Ishikawa (cell line): ENCODE data around the gene FURIN.

Experiments
- CEBPB ChIP-seq: IDR thresholded peaks from 2 replicates; pipeline ENCODE4 v1.6.1; 2012
- CREB1 ChIP-seq: IDR thresholded peaks from 2 replicates; pipeline ENCODE4 v1.6.1; 2012; ENCODE audit warnings: low read depth
- EGR1 ChIP-seq: IDR thresholded peaks from 2 replicates; pipeline ENCODE4 v1.6.1; 2012
- EP300 ChIP-seq: IDR thresholded peaks from 2 replicates; pipeline ENCODE4 v1.6.1; 2012; ENCODE audit warnings: borderline replicate concordance
- FOXM1 ChIP-seq: IDR thresholded peaks from 2 replicates; pipeline ENCODE4 v1.6.1; 2012; ENCODE audit warnings: low read depth, borderline replicate concordance
- NFIC ChIP-seq: IDR thresholded peaks from 2 replicates; pipeline ENCODE4 v1.6.1; 2012
- RAD21 ChIP-seq: IDR thresholded peaks from 2 replicates; pipeline ENCODE4 v1.6.1; 2012; ENCODE audit warnings: low read depth
- TAF1 ChIP-seq: IDR thresholded peaks from 2 replicates; pipeline ENCODE4 v1.6.1; 2012; ENCODE audit warnings: low read depth, mild to moderate bottlenecking
- TCF12 ChIP-seq: IDR thresholded peaks from 2 replicates; pipeline ENCODE4 v1.6.1; 2012; ENCODE audit warnings: low read depth
- TEAD4 ChIP-seq: IDR thresholded peaks from 2 replicates; pipeline ENCODE4 v1.6.1; 2012
- YY1 ChIP-seq: IDR thresholded peaks from 2 replicates; pipeline ENCODE4 v1.6.1; 2012; ENCODE audit warnings: low read depth
- ZBTB7A ChIP-seq: IDR thresholded peaks from 2 replicates; pipeline ENCODE4 v1.6.1; 2012; ENCODE audit warnings: low read depth
- TF ChIP-seq, protein P1 (sequence below): IDR thresholded peaks from 2 replicates; pipeline ENCODE4 v1.6.1; 2012
- TF ChIP-seq, protein P2 (sequence below): IDR thresholded peaks from 2 replicates; pipeline ENCODE4 v1.6.1; 2012
- TF ChIP-seq, protein P3 (sequence below): IDR thresholded peaks from 2 replicates; pipeline ENCODE4 v1.6.1; 2012; ENCODE audit warnings: low read depth, mild to moderate bottlenecking

The FURIN gene

DNA sequence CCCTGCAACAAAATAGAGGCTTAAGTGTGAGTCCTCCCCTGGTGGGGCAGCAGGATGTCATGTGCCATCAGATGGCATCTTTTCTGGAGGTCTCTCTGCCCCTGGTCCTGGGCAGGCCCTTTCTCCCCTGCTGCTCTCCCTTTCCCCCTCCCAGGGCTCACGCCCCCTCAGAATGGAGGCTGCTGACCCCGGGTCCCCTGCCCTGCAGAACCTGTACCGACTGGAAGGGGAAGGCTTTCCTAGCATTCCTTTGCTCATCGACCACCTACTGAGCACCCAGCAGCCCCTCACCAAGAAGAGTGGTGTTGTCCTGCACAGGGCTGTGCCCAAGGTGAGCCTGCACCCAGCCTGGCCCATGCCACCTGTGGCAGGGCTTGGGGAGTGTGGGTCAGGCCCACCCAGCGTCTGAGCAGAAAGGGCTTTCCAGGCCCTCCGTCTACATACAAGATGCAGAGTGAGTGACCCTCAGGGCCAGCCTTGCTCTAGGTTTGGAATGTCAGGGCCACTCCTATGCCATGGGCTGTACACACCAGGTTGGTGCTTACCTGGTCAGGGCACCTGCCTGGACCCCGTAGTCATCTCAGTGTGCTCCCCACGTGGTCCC, 23.1 kb downstream of the FURIN start:
- no peak for TF ChIP-seq CEBPB
- TF ChIP-seq, protein P1, sequence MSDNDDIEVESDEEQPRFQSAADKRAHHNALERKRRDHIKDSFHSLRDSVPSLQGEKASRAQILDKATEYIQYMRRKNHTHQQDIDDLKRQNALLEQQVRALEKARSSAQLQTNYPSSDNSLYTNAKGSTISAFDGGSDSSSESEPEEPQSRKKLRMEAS, result no peak
- TF ChIP-seq, protein P2, sequence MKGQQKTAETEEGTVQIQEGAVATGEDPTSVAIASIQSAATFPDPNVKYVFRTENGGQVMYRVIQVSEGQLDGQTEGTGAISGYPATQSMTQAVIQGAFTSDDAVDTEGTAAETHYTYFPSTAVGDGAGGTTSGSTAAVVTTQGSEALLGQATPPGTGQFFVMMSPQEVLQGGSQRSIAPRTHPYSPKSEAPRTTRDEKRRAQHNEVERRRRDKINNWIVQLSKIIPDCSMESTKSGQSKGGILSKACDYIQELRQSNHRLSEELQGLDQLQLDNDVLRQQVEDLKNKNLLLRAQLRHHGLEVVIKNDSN, result no peak

DNA sequence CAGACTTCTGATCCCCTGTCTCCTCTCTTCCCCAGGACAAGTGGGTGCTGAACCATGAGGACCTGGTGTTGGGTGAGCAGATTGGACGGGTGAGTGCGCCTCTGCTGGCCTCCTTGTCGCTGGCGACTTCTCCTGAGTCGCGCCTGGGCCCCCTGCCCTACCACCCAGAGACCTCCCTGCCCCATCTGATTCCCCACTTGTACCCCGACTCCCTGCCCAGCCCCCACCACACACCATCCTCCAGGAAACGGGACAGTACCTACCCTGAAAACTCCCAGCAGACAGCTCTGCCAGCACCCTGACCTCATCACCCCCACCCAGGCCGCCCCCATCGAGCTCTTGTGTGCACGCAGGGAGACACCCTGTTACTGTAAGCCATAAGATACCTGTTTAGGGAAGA, 23.6 kb downstream of the FURIN start:
- TF ChIP-seq ZBTB7A, result no peak
- TF ChIP-seq FOXM1, result no peak
- no peak for TF ChIP-seq EP300
- TF ChIP-seq TAF1, result no peak
- TF ChIP-seq CREB1, result no peak
- TF ChIP-seq TCF12, result no peak

DNA sequence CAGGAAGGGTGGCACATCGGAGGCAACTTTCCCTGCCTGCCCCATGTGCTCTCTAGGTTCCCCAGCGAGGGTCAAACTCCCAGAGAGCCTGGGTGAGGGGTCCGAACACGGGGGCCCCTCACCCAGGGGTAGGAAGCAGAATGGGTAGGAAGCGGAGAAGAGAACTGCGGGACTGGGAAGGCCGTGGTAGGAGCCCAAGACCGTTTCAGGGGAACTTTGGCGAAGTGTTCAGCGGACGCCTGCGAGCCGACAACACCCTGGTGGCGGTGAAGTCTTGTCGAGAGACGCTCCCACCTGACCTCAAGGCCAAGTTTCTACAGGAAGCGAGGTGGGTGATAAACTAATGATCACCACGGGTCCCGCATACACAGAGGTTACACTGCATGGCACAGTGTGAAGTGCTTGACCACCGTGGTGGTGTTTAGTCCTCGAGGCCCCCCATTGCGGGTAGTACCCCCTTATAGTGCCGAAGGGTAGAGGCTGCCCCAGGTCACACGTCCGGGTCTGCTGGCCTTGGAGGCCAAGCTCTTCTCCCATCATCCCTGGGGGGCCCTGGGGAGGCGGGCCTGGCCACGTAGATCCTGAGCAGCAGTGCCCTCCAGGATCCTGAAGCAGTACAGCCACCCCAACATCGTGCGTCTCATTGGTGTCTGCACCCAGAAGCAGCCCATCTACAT, 24.2 kb downstream of the FURIN start:
- TF ChIP-seq, protein P1, result no peak
- TF ChIP-seq TEAD4 (no peak), RAD21 (no peak), ZBTB7A (no peak), TCF12 (no peak), CREB1 (no peak), TAF1 (no peak), EP300 (no peak), YY1 (no peak), NFIC (no peak), EGR1 (no peak), CEBPB (no peak)
- TF ChIP-seq, protein P3, sequence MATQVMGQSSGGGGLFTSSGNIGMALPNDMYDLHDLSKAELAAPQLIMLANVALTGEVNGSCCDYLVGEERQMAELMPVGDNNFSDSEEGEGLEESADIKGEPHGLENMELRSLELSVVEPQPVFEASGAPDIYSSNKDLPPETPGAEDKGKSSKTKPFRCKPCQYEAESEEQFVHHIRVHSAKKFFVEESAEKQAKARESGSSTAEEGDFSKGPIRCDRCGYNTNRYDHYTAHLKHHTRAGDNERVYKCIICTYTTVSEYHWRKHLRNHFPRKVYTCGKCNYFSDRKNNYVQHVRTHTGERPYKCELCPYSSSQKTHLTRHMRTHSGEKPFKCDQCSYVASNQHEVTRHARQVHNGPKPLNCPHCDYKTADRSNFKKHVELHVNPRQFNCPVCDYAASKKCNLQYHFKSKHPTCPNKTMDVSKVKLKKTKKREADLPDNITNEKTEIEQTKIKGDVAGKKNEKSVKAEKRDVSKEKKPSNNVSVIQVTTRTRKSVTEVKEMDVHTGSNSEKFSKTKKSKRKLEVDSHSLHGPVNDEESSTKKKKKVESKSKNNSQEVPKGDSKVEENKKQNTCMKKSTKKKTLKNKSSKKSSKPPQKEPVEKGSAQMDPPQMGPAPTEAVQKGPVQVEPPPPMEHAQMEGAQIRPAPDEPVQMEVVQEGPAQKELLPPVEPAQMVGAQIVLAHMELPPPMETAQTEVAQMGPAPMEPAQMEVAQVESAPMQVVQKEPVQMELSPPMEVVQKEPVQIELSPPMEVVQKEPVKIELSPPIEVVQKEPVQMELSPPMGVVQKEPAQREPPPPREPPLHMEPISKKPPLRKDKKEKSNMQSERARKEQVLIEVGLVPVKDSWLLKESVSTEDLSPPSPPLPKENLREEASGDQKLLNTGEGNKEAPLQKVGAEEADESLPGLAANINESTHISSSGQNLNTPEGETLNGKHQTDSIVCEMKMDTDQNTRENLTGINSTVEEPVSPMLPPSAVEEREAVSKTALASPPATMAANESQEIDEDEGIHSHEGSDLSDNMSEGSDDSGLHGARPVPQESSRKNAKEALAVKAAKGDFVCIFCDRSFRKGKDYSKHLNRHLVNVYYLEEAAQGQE, result no peak
- TF ChIP-seq, protein P2, result no peak

DNA sequence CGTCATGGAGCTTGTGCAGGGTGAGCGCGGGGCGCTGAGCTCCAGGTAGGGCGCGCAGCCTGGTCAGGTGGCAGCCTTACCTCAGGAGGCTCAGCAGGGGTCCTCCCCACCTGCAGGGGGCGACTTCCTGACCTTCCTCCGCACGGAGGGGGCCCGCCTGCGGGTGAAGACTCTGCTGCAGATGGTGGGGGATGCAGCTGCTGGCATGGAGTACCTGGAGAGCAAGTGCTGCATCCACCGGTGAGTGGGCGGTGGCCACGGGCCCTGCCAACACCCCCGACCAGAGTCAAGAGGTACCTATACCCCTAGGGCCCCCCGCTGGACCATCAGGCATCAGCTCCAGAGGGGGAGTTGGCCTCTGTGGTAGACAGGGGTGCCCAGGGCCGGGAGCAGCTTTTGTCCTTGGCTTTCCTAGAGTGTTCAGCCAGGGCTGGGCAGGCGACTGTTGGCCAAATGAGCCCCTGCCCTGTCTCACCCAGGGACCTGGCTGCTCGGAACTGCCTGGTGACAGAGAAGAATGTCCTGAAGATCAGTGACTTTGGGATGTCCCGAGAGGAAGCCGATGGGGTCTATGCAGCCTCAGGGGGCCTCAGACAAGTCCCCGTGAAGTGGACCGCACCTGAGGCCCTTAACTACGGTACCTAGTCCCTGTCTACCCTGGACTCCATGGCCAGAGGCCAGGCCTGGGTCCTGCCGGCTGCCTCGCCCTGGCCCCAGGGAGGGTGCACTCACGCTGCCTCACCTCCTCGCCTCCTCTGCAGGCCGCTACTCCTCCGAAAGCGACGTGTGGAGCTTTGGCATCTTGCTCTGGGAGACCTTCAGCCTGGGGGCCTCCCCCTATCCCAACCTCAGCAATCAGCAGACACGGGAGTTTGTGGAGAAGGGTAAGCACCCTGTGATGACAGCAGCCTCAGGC, 25.0 kb downstream of the FURIN start:
- no peak for TF ChIP-seq NFIC
- TF ChIP-seq CEBPB, result no peak
- TF ChIP-seq TAF1, result no peak
- no peak for TF ChIP-seq TEAD4
- no peak for TF ChIP-seq FOXM1
- no peak for TF ChIP-seq RAD21

DNA sequence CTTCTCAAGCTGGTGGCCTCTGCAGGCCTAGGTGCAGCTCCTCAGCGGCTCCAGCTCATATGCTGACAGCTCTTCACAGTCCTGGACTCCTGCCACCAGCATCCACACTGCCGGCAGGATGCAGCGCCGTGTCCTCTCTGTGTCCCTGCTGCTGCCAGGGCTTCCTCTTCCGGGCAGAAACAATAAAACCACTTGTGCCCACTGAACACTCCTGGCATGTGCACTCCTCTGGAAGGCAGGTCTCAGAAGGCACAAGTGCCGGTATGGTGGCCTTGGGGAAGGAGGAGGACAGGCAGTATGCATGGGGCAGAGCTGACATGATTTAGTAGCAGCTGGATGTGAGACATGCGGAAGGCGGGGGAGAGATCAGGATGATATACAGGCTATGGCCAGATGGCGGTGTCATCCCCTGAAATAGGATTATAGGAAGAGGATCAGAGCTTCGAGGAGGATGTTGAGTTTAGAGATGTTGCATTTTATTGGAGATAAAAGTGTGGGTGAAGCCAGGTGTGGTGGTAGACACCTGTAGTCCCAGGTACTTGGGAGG, 27.3 kb downstream of the FURIN start:
- TF ChIP-seq CREB1, result no peak
- TF ChIP-seq FOXM1, result no peak
- no peak for TF ChIP-seq YY1
- TF ChIP-seq TCF12, result no peak
- no peak for TF ChIP-seq TEAD4
- no peak for TF ChIP-seq NFIC
- no peak for TF ChIP-seq RAD21
- TF ChIP-seq, protein P1, result no peak

DNA sequence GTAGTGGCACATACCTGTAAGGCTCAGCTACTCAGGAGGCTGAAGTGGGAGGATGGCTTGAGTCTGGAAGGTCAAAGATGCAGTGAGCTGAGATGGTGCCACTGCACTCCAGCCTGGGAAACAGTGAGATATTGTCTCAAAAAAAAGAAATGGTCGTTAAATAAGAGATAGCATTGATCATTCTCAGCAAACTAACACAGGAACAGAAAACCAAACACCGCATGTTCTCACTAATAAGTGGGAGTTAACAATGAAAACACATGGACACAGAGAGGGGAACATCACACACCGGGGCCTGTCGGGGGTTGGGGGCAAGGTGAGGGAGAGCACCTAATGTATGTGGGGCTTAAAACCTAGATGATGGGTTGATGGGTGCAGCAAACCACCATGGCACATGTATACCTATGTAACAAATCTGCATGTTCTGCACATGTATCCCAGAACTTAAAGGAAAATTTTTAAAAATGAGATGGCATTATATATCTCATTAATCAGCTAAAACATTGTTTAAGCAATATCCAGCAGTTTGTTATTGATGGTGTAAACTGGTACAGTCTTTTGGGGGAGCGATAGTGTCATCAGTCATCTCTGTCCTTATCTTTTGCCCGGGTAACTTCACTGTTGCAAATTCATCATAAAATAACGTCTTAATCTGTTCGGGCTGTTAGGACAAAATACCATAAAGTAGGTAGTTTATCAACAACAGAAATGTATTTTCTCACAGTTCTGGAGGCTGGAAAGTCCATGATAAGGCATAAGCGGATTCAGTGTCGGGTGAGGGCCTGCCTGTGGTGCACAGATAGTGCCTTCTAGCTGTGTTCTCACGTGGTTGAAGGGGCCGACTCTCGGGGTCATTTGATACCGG, 33.0 kb downstream of the FURIN start:
- TF ChIP-seq TEAD4, result no peak
- TF ChIP-seq EP300, result no peak
- TF ChIP-seq RAD21, result no peak
- TF ChIP-seq CREB1, result no peak
- TF ChIP-seq TAF1, result no peak
